H1 (cell line): Measurements from ENCODE around the gene TPM1.

ENCODE experiments used
- BCL11A ChIP-seq, 2 experiments: IDR thresholded peaks; one replicate each; pipeline ENCODE4 v1.6.1; 2011; ENCODE audit warnings: low read depth in 2 of 2, low read length in 2 of 2, mild to moderate bottlenecking in 2 of 2
- CHD2 ChIP-seq: IDR thresholded peaks from 2 replicates; pipeline ENCODE4 v1.6.1; 2012; ENCODE audit warnings: low read length, improper control_type of control experiment
- CTCF ChIP-seq, 3 experiments: IDR thresholded peaks; 1 replicate in 2 of 3; 2 replicates in 1 of 3; pipeline versions ENCODE4 v1.5.1 to v1.6.1; 2011; ENCODE audit warnings: low read length in 3 of 3, mild to moderate bottlenecking in 3 of 3, inconsistent platforms in 2 of 3, low read depth in 1 of 3, moderate library complexity in 1 of 3; ENCODE audit not compliant: insufficient read depth in 1 of 3; ENCODE audit errors: control extremely low read depth in 1 of 3
- EGR1 ChIP-seq: IDR thresholded peaks from 2 replicates; pipeline ENCODE4 v1.6.1; 2011; ENCODE audit warnings: low read depth, low read length, borderline replicate concordance
- EP300 ChIP-seq, 2 experiments: IDR thresholded peaks; 1 replicate in 1 of 2; 2 replicates in 1 of 2; pipeline ENCODE4 v1.6.1; 2011 to 2012; ENCODE audit warnings: low read depth in 2 of 2, low read length in 2 of 2, mild to moderate bottlenecking in 2 of 2, borderline replicate concordance in 1 of 2, inconsistent platforms in 1 of 2, moderate library complexity in 1 of 2
- EZH2 ChIP-seq: fragments of 200-600 bp; sonication (generic); IDR thresholded peaks from 2 replicates; pipeline ENCODE4 v1.7.1; 2012; ENCODE audit warnings: low read depth, mild to moderate bottlenecking, moderate library complexity, low read length, inconsistent platforms; ENCODE audit not compliant: severe bottlenecking
- GTF2F1 ChIP-seq: IDR thresholded peaks from 2 replicates; pipeline ENCODE4 v1.6.1; 2012; ENCODE audit warnings: low read depth, low read length, improper control_type of control experiment, borderline replicate concordance
- HDAC2 ChIP-seq, 2 experiments: fragments of 300-600 bp in 1 of 2; sonication (generic) in 1 of 2; IDR thresholded peaks; 2 replicates each; pipeline ENCODE4 v1.6.1; 2011 to 2012; ENCODE audit warnings: low read depth in 2 of 2, low read length in 2 of 2, mild to moderate bottlenecking in 2 of 2, moderate library complexity in 2 of 2, borderline replicate concordance in 1 of 2, inconsistent platforms in 1 of 2
- KDM5A ChIP-seq: fragments of 200-600 bp; IDR thresholded peaks from 2 replicates; pipeline ENCODE4 v1.7.1; 2012; ENCODE audit warnings: mild to moderate bottlenecking, low read length, inconsistent platforms, mixed read lengths
- MAX ChIP-seq: IDR thresholded peaks from 2 replicates; pipeline ENCODE4 v1.6.1; 2012; ENCODE audit warnings: inconsistent platforms
- POLR2AphosphoS5 ChIP-seq: IDR thresholded peaks from 2 replicates; pipeline ENCODE4 v1.6.1; 2011; ENCODE audit warnings: low read depth, low read length
- RBBP5 ChIP-seq: IDR thresholded peaks from 2 replicates; pipeline ENCODE4 v1.7.1; 2012; ENCODE audit warnings: low read depth, mild to moderate bottlenecking, inconsistent platforms, low read length, moderate library complexity, borderline replicate concordance
- SUZ12 ChIP-seq: fragments of 200-600 bp; sonication (generic); IDR thresholded peaks from 2 replicates; pipeline ENCODE4 v1.6.1; 2012; ENCODE audit warnings: mild to moderate bottlenecking, inconsistent platforms, low read length, moderate library complexity, mixed read lengths
- USF2 ChIP-seq: IDR thresholded peaks from 2 replicates; pipeline ENCODE4 v1.6.1; 2011; ENCODE audit warnings: low read length, improper control_type of control experiment

GRCh38 chr15:62999178-62999577 lies 43.4 kb upstream of the TPM1 start:
- TF ChIP-seq CTCF (IDR thresholded peaks at IDR 0.05; ENCODE audit: control extremely low read depth in 1 of 3, insufficient read depth in 1 of 3, low read depth in 1 of 3, low read length in 3 of 3): no peak
- TF ChIP-seq EZH2: no peak
- TF ChIP-seq BCL11A (IDR thresholded peaks at IDR 0.05; ENCODE audit: low read depth in 2 of 2, low read length in 2 of 2): no peak
- TF ChIP-seq RBBP5: no peak
- TF ChIP-seq CHD2: no peak
- TF ChIP-seq GTF2F1: no peak
- TF ChIP-seq POLR2AphosphoS5: no peak
- no peak for TF ChIP-seq HDAC2 (IDR thresholded peaks at IDR 0.05; ENCODE audit: borderline replicate concordance in 1 of 2, low read depth in 2 of 2, low read length in 2 of 2)
- TF ChIP-seq MAX: no peak
- no peak for TF ChIP-seq KDM5A
- no peak for TF ChIP-seq SUZ12
- no peak for TF ChIP-seq EGR1
- TF ChIP-seq EP300 (IDR thresholded peaks at IDR 0.05; ENCODE audit: borderline replicate concordance in 1 of 2, low read depth in 2 of 2, low read length in 2 of 2): no peak
- TF ChIP-seq USF2: no peak
